Stomach (tissue), 19 donors: Measurements from ENCODE around the gene DDHD1. TPM values are rescaled to one million over a fixed set of nuclear protein-coding genes. Genes with fewer than 3 reads are reported as not detected.

Experiments used
- DNase-seq, 2 donors: peaks; one replicate each; pipeline versions ENCODE4 v3.0.0 to v3.0.0-alpha.2; 2013 to 2019
- H3K27ac ChIP-seq, 5 donors: fragments of 200-600 bp in 4 of 5; sonication (generic) in 4 of 5; one replicate each; pipeline ENCODE4 v1.5.1; 2013 to 2019; ENCODE audit warnings: mild to moderate bottlenecking in 1 of 5, moderate library complexity in 1 of 5
- H3K27me3 ChIP-seq, 3 donors: fragments of 200-600 bp; sonication (generic); one replicate each; pipeline ENCODE4 v1.5.1; 2017 to 2019; ENCODE audit warnings: mixed run types in 1 of 3
- H3K36me3 ChIP-seq, 4 donors: fragments of 200-600 bp; sonication (generic); 1 replicate in 3 of 4; 2 replicates in 1 of 4; pipeline ENCODE4 v1.5.1; 2016 to 2019
- H3K4me1 ChIP-seq, 4 donors: fragments of 200-600 bp; sonication (generic); one replicate each; pipeline ENCODE4 v1.5.1; 2016 to 2019
- H3K4me3 ChIP-seq, 4 donors: fragments of 200-600 bp; sonication (generic) in 3 of 4; one replicate each; pipeline ENCODE4 v1.5.1; 2016 to 2019; ENCODE audit warnings: mild to moderate bottlenecking in 1 of 4
- H3K9me3 ChIP-seq, 4 donors: fragments of 200-600 bp; sonication (generic); one replicate each; pipeline ENCODE4 v1.5.1; 2016 to 2019
- EP300 ChIP-seq: sonication (generic); formaldehyde crosslinking; IDR thresholded peaks from one replicate; pipeline ENCODE4 v1.6.1; 2017; ENCODE audit warnings: antibody characterized with exemption
- POLR2A ChIP-seq, 4 donors: fragments of 450-650 bp; IDR thresholded peaks; one replicate each; pipeline ENCODE4 v1.6.1; 2016; ENCODE audit warnings: antibody characterized with exemption in 4 of 4, control low read depth in 2 of 4, mild to moderate bottlenecking in 1 of 4, moderate library complexity in 1 of 4
- POLR2AphosphoS5 ChIP-seq, 3 donors: sonication (generic); formaldehyde crosslinking; IDR thresholded peaks; one replicate each; pipeline ENCODE4 v1.6.1; 2016; ENCODE audit warnings: antibody characterized with exemption in 3 of 3
- WGBS, 5 donors: extraction: QIAGEN DNeasy Blood & Tissue Kit in 3 of 5; methylation state at CpG; one replicate each; pipeline versions ENCODE4 v1.1.5 to v1.1.7; 2013 to 2018; 5-methylcytosine and 5-hydroxymethylcytosine counted together
- intact Hi-C: fragments of 100-400 bp; cut with DNase I; formaldehyde crosslinking; loops from one replicate; pipeline ENCODE4 v1.15.1; 2023; ENCODE audit warnings: low total_unique reads
- long read RNA-seq, 10 donors: transcript quantifications; one replicate each; lab custom pipeline, GENCODE V29; 2026
- polyA plus RNA-seq, 3 donors: library from polyadenylated mRNA; stranded (reverse); fragments of 200-250 nt; gene quantifications; one replicate each; pipeline ENCODE4 v1.2.3, GENCODE V29; 2013
- total RNA-seq, 5 donors: library from RNA; depleted of rRNA; stranded (reverse); fragments of >200 nt; gene quantifications; one replicate each; pipeline versions ENCODE4 v1.1.0 to v1.2.3, GENCODE V29; 2014 to 2016
- TF ChIP-seq, protein P1 (sequence below), 7 experiments: fragments of 450-650 bp in 4 of 7; fragments of 200-600 bp in 3 of 7; sonication (generic) in 3 of 7; IDR thresholded peaks; one replicate each; pipeline ENCODE4 v1.5.1; 2016 to 2019; ENCODE audit warnings: antibody characterized with exemption in 7 of 7, control low read depth in 2 of 7, mild to moderate bottlenecking in 1 of 7
- donor health status: healthy with polysubstance abuse.
- donor health status: Bipolar disorder and iron deficiency.
- donor health status: healthy.

Gene DDHD1
- total RNA-seq (10 to 100 TPM in 4 of 5 donors, 1 to 10 TPM in 1; 9.9 to 50.7 (median 18.5) TPM), polyA plus RNA-seq (1 to 10 TPM; 2.1 to 2.3 (median 2.2) TPM)
- long read RNA-seq, donor 1, full-length matches to known transcripts, result 2 of 2 reads
- long read RNA-seq, donor 1, partial matches to known transcripts, result 0 of 2 reads
- long read RNA-seq, donor 1, other reads (novel, unspliced or antisense), result 0 of 2 reads
- long read RNA-seq, donor 2, result 0 reads
- long read RNA-seq, donor 3, partial matches to known transcripts, result 0 of 1 reads
- long read RNA-seq, donor 3, other reads (novel, unspliced or antisense), result 0 of 1 reads
- long read RNA-seq, donor 4, result 0 reads
- long read RNA-seq, donor 5, full-length matches to known transcripts, result 1 of 1 reads
- long read RNA-seq, donor 5, partial matches to known transcripts, result 0 of 1 reads
- long read RNA-seq, donor 5, other reads (novel, unspliced or antisense), result 0 of 1 reads
- long read RNA-seq, donor 6, full-length matches to known transcripts, result 3 of 3 reads
- long read RNA-seq, donor 6, partial matches to known transcripts, result 0 of 3 reads
- long read RNA-seq, donor 6, other reads (novel, unspliced or antisense), result 0 of 3 reads
- long read RNA-seq, donor 7, result 0 reads
- long read RNA-seq, donor 8, result 0 reads
- long read RNA-seq, donor 9, result 0 reads
- long read RNA-seq, donor 10, result 0 reads

DNA sequence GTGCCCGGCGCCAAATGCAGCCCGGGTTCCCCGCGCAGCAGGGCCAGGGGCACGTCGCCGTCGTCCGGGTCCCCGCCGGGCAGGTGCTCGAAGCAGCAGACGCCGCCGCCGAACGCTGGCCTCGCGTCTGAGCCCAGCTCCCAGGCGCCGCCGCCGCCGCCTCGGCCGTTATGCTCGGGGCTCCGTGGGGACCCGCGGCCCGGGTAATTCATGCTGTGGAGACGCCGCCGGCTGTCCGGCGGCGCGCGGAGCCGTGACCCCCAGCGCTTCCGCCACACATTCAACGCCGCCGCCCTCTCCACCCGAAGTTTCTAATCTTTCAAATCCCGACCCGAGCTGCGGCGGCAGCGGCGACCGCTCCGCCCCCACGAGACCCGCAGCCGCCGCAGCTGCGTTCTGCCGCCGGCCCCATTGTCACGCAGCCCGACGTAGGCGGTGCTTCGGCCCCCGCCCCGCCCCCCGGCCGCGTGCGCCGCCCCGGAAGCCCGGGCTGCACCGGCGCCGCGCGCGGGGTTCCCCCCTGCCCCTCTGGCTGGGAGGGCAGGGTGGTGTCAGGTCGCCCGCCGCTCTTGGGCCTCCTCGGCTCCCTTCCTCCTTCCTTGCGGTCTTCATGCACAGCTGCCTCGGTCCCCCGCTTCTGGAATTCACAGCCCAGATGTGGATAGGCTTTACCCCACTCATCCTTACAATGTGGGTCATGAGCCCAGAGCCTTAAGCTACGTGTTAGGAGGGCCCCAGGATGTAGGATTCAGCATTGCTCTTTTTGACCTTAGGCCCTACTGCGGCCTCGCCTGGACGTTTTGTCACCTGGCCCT, at the start of gene DDHD1:
Gene DDHD1 (minus strand): TSS at position 437 of the 815 bp plus-strand sequence. CDS start 225 bp downstream, at position 212.
- H3K27ac ChIP-seq, result peak within 1 kb of the TSS; percentile 87 to 94 (median 93)
- no peaks in the 10 kb centered on the region for H3K27me3 ChIP-seq
- H3K4me1 ChIP-seq, result peaks cover 9 to 31% (median 24%) of the 10 kb centered on the region in 4 donors
- TF ChIP-seq, protein P1, sequence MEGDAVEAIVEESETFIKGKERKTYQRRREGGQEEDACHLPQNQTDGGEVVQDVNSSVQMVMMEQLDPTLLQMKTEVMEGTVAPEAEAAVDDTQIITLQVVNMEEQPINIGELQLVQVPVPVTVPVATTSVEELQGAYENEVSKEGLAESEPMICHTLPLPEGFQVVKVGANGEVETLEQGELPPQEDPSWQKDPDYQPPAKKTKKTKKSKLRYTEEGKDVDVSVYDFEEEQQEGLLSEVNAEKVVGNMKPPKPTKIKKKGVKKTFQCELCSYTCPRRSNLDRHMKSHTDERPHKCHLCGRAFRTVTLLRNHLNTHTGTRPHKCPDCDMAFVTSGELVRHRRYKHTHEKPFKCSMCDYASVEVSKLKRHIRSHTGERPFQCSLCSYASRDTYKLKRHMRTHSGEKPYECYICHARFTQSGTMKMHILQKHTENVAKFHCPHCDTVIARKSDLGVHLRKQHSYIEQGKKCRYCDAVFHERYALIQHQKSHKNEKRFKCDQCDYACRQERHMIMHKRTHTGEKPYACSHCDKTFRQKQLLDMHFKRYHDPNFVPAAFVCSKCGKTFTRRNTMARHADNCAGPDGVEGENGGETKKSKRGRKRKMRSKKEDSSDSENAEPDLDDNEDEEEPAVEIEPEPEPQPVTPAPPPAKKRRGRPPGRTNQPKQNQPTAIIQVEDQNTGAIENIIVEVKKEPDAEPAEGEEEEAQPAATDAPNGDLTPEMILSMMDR (IDR thresholded peaks at IDR 0.05), result no peak
- TF ChIP-seq EP300, result no peak
- TF ChIP-seq POLR2A (IDR thresholded peaks at IDR 0.05), result no peak
- peak; percentile 19 to 74 (median 55) for TF ChIP-seq POLR2AphosphoS5 (IDR thresholded peaks at IDR 0.05)
- WGBS, 5 donors, result 1 to 9% (median 2%) methylated on average over 20 to 93 of the region's 93 CpGs
- H3K4me3 ChIP-seq, result peak within 1 kb of the TSS; percentile 86 to 91 (median 86)
- peak; percentile 76 to 95 for DNase-seq
- no peaks in the 10 kb centered on the region for H3K9me3 ChIP-seq
- H3K36me3 ChIP-seq, result no peaks in the 10 kb centered on the region
- intact Hi-C loops, result no loop called here

DNA sequence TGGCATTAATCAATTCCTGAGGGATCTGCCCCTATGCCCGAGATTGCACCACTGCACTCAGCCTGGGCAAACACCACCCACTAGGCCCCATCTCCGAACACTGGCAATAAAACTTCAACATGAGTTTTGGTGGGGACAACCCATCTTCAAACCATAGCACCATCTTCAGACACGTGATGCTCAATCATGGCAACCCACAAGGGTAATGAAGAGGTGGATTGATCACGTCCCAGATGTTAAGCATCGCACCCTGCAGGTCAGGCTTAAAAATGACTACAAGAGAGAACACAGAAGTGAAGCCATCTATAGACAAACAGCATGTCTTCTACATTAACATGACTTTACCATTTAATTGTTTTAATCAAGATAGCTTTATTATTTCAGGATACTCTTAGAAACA, 42.8 kb upstream of the DDHD1 start:
- no peak overlapping the region for H3K27ac ChIP-seq
- 86 to 95% (median 93%) methylated on average over 5 of the region's 5 CpGs for WGBS, 5 donors
- DNase-seq, result no peak
- intact Hi-C loops, result no loop called here
- no peaks in the 10 kb centered on the region for H3K4me1 ChIP-seq
- no peak overlapping the region for H3K4me3 ChIP-seq
- H3K9me3 ChIP-seq, result peaks cover 0 to 10% (median 0%) of the 10 kb centered on the region in 4 donors
- no peaks in the 10 kb centered on the region for H3K36me3 ChIP-seq
- H3K27me3 ChIP-seq, result no peaks in the 10 kb centered on the region
- no peak for TF ChIP-seq POLR2A (IDR thresholded peaks at IDR 0.05)
- TF ChIP-seq, protein P1 (IDR thresholded peaks at IDR 0.05), result no peak
- no peak for TF ChIP-seq POLR2AphosphoS5 (IDR thresholded peaks at IDR 0.05)
- no peak for TF ChIP-seq EP300

DNA sequence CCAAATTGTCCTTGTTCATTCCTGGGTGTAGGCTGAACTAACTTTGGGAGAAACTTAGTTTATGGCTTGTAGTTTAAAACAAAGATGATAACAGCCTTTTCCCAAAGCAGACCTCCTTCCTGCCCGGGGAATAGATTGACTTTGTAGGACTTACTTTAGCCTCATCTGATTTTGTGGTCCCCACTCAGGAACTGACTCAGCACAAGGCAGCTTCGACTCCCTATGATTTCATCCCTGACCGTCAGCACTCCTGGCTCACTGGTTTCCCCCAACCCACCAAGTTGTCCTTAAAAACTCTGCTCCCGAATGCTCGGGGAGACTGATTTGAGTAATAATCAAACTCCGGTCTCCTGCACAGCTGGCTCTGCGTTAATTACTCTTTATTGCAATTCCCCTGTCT, 40.1 kb upstream of the DDHD1 start:
- Histone ChIP-seq H3K9me3 (no peaks in the 10 kb centered on the region), H3K4me1 (no peaks in the 10 kb centered on the region), H3K27me3 (no peaks in the 10 kb centered on the region), H3K36me3 (no peaks in the 10 kb centered on the region), H3K27ac (no peak overlapping the region), H3K4me3 (no peak overlapping the region)
- 56 to 68% (median 66%) methylated on average over 7 of the region's 7 CpGs for WGBS, 5 donors
- no peak for DNase-seq
- TF ChIP-seq EP300, result no peak
- TF ChIP-seq POLR2A (IDR thresholded peaks at IDR 0.05), result no peak
- TF ChIP-seq, protein P1 (IDR thresholded peaks at IDR 0.05), result no peak
- TF ChIP-seq POLR2AphosphoS5 (IDR thresholded peaks at IDR 0.05), result no peak
- intact Hi-C loops, result no loop called here
